ENCODE results near the gene TSPYL1. TPM values are rescaled to one million over a fixed set of nuclear protein-coding genes. Genes with fewer than 3 reads are reported as not detected.

Gene TSPYL1
- total and polyA plus RNA-seq, 9 of the 15 experiments (the other 6 are each of a cell fraction or from before 2014, with no cell fraction given): 23.1 to 56.8 (median 37.9) TPM

DNA sequence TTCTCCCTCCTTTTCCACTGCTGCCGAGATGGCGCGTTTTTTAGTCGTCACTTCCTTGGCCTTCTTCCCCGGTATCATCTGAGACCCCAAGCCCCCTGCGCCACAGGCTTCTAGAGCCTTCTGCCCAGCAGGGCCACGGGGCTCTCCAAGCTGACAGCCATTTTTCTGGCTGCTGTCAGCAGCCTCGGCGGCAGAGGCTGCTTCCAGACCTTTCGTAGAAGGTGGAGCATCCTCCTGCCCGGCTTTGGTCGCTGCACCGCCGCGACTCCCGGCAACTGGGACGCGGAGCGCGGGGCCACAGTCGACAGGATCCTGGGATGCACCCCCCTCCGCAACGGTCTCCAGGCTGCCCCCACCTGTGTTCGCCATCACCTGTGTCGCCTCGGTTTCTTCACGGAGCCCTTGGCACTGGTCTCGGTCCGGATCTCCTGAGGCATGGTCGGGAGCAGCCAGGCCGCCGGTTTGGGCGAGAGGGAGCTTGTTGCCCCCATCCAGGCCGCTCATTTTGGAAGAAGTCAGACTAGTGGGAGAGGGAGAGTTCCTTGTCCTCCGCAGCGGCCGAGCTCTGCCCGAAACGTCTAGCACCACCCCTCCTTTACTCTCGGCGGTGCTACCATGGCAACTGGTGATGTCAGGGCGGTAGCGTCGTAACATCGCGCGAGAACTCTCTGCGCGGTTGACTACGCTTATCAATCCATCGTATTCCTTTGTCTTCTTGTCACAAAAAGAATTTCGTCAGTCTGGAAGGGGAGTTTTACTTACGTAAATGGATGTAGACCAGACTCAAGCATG is 26.0 kb downstream of the TSPYL1 start, which contains the start of gene TSPYL4 (continued):
- TF ChIP-seq POLR2G (IDR thresholded peaks at IDR 0.05; ENCODE audit: low read depth, low read length) (peak; percentile 72), ZNF431 (CRISPR knock-in tag; IDR thresholded peaks at IDR 0.05) (no peak), JUN (IDR thresholded peaks at IDR 0.05; ENCODE audit: borderline replicate concordance, low read depth, low read length) (peak; percentile 44; the same call in 1 of the 2 replicates), JUN (CRISPR knock-in tag; IDR thresholded peaks at IDR 0.05; ENCODE audit: borderline replicate concordance) (no peak), MEIS2 (IDR thresholded peaks at IDR 0.05; ENCODE audit: partially characterized antibody) (peak; percentile 79), ZNF197 (CRISPR knock-in tag; IDR thresholded peaks at IDR 0.05; ENCODE audit: low read depth) (no peak), HMG20B (CRISPR knock-in tag; IDR thresholded peaks at IDR 0.05) (no peak), ZFX (CRISPR knock-in tag; IDR thresholded peaks at IDR 0.05) (peak; percentile 69), ZNF551 (CRISPR knock-in tag; IDR thresholded peaks at IDR 0.05) (no peak), KDM2B (CRISPR knock-in tag; IDR thresholded peaks at IDR 0.05) (no peak), HNRNPUL1 (IDR thresholded peaks at IDR 0.05; ENCODE audit: low read length) (no peak), SMAD1 (IDR thresholded peaks at IDR 0.05; ENCODE audit: low read depth, low read length, partially characterized antibody) (no peak), MYNN (IDR thresholded peaks at IDR 0.05) (no peak), MYNN (CRISPR knock-in tag; IDR thresholded peaks at IDR 0.05) (no peak), PHF8 (IDR thresholded peaks at IDR 0.05; ENCODE audit: borderline replicate concordance, low read length) (peak; percentile 74), MCM7 (IDR thresholded peaks at IDR 0.05) (no peak), RAD51 (IDR thresholded peaks at IDR 0.05; ENCODE audit: borderline replicate concordance, low read depth) (no peak), RFX1 (IDR thresholded peaks at IDR 0.05) (peak; percentile 97), ATF1 (CRISPR knock-in tag; IDR thresholded peaks at IDR 0.05) (no peak), ATF1 (tag; IDR thresholded peaks at IDR 0.05) (peak; percentile 94)
- TF ChIP-seq, protein P1, sequence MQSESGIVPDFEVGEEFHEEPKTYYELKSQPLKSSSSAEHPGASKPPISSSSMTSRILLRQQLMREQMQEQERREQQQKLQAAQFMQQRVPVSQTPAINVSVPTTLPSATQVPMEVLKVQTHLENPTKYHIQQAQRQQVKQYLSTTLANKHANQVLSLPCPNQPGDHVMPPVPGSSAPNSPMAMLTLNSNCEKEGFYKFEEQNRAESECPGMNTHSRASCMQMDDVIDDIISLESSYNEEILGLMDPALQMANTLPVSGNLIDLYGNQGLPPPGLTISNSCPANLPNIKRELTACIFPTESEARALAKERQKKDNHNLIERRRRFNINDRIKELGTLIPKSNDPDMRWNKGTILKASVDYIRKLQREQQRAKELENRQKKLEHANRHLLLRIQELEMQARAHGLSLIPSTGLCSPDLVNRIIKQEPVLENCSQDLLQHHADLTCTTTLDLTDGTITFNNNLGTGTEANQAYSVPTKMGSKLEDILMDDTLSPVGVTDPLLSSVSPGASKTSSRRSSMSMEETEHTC (IDR thresholded peaks at IDR 0.05): no peak
- TF ChIP-seq, protein P2, sequence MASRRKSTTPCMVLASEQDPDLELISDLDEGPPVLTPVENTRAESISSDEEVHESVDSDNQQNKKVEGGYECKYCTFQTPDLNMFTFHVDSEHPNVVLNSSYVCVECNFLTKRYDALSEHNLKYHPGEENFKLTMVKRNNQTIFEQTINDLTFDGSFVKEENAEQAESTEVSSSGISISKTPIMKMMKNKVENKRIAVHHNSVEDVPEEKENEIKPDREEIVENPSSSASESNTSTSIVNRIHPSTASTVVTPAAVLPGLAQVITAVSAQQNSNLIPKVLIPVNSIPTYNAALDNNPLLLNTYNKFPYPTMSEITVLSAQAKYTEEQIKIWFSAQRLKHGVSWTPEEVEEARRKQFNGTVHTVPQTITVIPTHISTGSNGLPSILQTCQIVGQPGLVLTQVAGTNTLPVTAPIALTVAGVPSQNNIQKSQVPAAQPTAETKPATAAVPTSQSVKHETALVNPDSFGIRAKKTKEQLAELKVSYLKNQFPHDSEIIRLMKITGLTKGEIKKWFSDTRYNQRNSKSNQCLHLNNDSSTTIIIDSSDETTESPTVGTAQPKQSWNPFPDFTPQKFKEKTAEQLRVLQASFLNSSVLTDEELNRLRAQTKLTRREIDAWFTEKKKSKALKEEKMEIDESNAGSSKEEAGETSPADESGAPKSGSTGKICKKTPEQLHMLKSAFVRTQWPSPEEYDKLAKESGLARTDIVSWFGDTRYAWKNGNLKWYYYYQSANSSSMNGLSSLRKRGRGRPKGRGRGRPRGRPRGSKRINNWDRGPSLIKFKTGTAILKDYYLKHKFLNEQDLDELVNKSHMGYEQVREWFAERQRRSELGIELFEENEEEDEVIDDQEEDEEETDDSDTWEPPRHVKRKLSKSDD (conservative IDR thresholded peaks at IDR 0.05; ENCODE audit: low read length): 0 out of 2 replicates have a peak, but pooled peaks have one; percentile 35
- TF ChIP-seq, protein P3, sequence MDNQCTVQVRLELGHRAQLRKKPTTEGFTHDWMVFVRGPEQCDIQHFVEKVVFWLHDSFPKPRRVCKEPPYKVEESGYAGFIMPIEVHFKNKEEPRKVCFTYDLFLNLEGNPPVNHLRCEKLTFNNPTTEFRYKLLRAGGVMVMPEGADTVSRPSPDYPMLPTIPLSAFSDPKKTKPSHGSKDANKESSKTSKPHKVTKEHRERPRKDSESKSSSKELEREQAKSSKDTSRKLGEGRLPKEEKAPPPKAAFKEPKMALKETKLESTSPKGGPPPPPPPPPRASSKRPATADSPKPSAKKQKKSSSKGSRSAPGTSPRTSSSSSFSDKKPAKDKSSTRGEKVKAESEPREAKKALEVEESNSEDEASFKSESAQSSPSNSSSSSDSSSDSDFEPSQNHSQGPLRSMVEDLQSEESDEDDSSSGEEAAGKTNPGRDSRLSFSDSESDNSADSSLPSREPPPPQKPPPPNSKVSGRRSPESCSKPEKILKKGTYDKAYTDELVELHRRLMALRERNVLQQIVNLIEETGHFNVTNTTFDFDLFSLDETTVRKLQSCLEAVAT (IDR thresholded peaks at IDR 0.05): no peak

Measured in K562 (cell line).